ENCODE results near the gene C2orf66. TPM values are rescaled to one million over a fixed set of nuclear protein-coding genes. Genes with fewer than 3 reads are reported as not detected.

Gene C2orf66
- total and polyA plus RNA-seq, 10 donors: 0.06 TPM; not detected in 9

DNA sequence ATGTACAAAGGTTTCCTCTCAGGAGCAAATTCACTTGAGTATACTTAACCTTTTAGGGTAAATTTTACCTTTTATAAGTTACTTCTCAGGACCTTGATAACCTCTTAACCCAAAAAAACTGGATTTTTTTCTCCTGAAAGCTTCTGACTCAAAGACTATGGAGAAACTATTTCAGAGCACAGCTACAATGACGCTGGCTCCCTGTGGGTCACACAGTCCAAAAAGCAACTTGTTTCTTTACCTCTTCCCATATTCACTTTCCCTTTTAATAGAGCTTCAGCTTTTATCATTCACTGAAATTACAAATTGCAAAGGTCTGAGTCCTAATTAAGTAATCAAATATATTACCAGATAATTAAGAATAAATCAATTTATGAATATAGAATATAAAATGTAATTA, 42.1 kb downstream of the C2orf66 start:
- 91 to 97% (median 94%) methylated on average over 1 of the region's 1 CpG for WGBS, 5 donors
- Histone ChIP-seq H3K27ac (no peak overlapping the region), H3K9me3 (no peaks in the 10 kb centered on the region), H3K4me3 (no peak overlapping the region), H3K36me3 (peaks cover 2 to 100% (median 76%) of the 10 kb centered on the region in 6 donors), H3K27me3 (replicated peaks in 1 of 7) (no peaks in the 10 kb centered on the region), H3K4me1 (no peaks in the 10 kb centered on the region)
- intact Hi-C loops (cut with DNase I; ENCODE audit: low total_unique reads): no loop called here
- TF ChIP-seq POLR2AphosphoS5 (IDR thresholded peaks at IDR 0.05) (no peak), POLR2A (IDR thresholded peaks at IDR 0.05) (no peak)
- TF ChIP-seq, protein P1, sequence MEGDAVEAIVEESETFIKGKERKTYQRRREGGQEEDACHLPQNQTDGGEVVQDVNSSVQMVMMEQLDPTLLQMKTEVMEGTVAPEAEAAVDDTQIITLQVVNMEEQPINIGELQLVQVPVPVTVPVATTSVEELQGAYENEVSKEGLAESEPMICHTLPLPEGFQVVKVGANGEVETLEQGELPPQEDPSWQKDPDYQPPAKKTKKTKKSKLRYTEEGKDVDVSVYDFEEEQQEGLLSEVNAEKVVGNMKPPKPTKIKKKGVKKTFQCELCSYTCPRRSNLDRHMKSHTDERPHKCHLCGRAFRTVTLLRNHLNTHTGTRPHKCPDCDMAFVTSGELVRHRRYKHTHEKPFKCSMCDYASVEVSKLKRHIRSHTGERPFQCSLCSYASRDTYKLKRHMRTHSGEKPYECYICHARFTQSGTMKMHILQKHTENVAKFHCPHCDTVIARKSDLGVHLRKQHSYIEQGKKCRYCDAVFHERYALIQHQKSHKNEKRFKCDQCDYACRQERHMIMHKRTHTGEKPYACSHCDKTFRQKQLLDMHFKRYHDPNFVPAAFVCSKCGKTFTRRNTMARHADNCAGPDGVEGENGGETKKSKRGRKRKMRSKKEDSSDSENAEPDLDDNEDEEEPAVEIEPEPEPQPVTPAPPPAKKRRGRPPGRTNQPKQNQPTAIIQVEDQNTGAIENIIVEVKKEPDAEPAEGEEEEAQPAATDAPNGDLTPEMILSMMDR (IDR thresholded peaks at IDR 0.05 in 8 of 11, conservative IDR thresholded peaks at IDR 0.05 in 3 of 11): no peak
- DNase-seq: no peak

DNA sequence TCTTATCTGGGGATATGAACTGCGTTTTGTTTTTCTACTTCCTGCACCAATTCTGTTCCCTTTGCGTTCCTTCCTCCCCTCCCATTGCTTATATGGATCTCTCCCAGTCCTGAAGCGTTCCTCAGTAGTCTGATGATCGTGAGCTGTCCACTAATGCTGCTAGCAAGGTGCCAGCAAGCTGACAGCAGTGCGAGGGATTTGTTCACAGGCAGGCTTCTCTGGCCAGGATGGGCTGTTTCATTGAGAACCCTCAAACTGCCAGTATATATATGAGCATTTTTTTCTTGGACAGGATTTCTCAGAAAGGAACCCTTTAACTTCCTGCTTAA, 49.8 kb downstream of the C2orf66 start:
- 74 to 88% (median 83%) methylated on average over 5 of the region's 5 CpGs for WGBS, 5 donors
- Histone ChIP-seq H3K4me1 (no peaks in the 10 kb centered on the region), H3K27me3 (replicated peaks in 1 of 7) (no peaks in the 10 kb centered on the region), H3K36me3 (peaks cover 0 to 41% (median 16%) of the 10 kb centered on the region in 6 donors), H3K27ac (no peak overlapping the region), H3K4me3 (no peak overlapping the region), H3K9me3 (peaks cover 0 to 38% (median 34%) of the 10 kb centered on the region in 8 donors)
- TF ChIP-seq POLR2AphosphoS5 (IDR thresholded peaks at IDR 0.05) (no peak), POLR2A (IDR thresholded peaks at IDR 0.05) (no peak)
- TF ChIP-seq, protein P1 (IDR thresholded peaks at IDR 0.05 in 8 of 11, conservative IDR thresholded peaks at IDR 0.05 in 3 of 11): no peak
- DNase-seq: no peak
- intact Hi-C loops (cut with DNase I; ENCODE audit: low total_unique reads): no loop called here

DNA sequence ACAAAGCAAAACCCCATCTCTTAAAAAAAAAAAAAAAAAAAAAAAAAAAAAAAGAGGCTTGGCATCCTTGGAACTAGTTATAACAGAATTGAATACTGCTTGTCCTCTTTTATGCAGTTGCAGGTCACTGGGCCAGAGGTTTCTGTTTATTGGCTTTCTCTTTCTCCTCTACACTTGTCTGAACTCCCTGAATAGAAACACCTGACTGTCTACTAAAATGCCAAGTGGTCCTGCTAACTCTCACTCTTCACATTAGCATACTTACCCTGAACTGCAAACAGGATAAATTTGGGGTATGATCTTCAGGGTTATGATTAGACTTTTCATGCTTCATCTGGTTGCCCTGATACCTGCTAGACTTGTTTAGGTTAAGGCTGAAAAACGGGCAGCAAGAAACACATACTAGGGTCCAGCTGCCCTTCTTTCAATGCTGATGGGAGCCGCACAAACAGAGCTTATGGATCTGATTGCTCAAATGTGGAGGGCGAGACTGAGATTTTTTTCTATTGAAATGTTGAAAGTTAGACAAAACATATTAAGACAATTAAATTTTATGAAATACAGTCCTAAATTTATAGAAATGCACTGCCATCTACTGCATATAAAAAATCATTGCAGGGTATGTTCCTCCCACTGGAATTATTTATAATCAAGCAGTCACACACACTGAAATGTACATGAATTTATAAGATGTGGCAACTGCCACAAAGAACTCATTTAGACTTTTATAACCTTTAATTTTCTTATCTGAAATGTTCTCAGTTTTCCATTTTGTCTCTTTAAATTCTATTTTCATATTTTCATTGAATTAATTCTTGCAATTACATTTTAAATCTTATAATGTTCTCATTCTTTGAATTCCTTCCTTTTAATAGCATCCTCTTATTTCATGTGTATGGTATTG, 50.4 kb downstream of the C2orf66 start:
- WGBS, 5 donors: 87 to 94% (median 90%) methylated on average over 3 of the region's 3 CpGs

More for the DNA sequence above, 50.4 kb downstream of the C2orf66 start:
- TF ChIP-seq, protein P1 (IDR thresholded peaks at IDR 0.05 in 8 of 11, conservative IDR thresholded peaks at IDR 0.05 in 3 of 11): peak in 1 of 11 experiments; percentile 8
- TF ChIP-seq POLR2A (IDR thresholded peaks at IDR 0.05): no peak
- Histone ChIP-seq H3K36me3 (peaks cover 0 to 35% (median 10%) of the 10 kb centered on the region in 6 donors), H3K9me3 (peaks cover 0 to 44% (median 40%) of the 10 kb centered on the region in 8 donors), H3K27ac (no peak overlapping the region), H3K27me3 (replicated peaks in 1 of 7) (no peaks in the 10 kb centered on the region), H3K4me3 (no peak overlapping the region), H3K4me1 (no peaks in the 10 kb centered on the region)
- intact Hi-C loops (cut with DNase I; ENCODE audit: low total_unique reads): no loop called here
- DNase-seq: no peak

Small RNAs within 50 kb of the gene (small RNA-seq; reads per million reads assigned to genes)
- 0 reads per million in 4 donors for gene AC012486.1

Other genes with a start within 250 kb of the C2orf66 start
- gene HECW2, start 215.8 kb downstream of the C2orf66 start, total RNA-seq: 10 to 100 TPM in 6 of 7 donors, 1 to 10 TPM in 1; 10.0 to 85.0 (median 74.7) TPM
- gene HECW2, start 215.8 kb downstream of the C2orf66 start, polyA plus RNA-seq: 10 to 100 TPM in 1 of 3 donors, 1 to 10 TPM in 2; 2.4 to 15.0 (median 4.6) TPM
- gene CCDC150, start 169.6 kb downstream of the C2orf66 start, total RNA-seq: 1 to 10 TPM; 1.3 to 6.8 (median 2.5) TPM
- 1 to 10 TPM in 2 of 3 donors, under 1 TPM in 1; 0.54 to 1.5 (median 1.3) TPM for gene CCDC150, start 169.6 kb downstream of the C2orf66 start, polyA plus RNA-seq
- 10 to 100 TPM; 29.8 to 58.9 (median 38.3) TPM for gene GTF3C3, start 9.7 kb downstream of the C2orf66 start, total RNA-seq
- gene GTF3C3, start 9.7 kb downstream of the C2orf66 start, polyA plus RNA-seq: 10 to 100 TPM in 2 of 3 donors, 1 to 10 TPM in 1; 9.4 to 11.4 (median 10.7) TPM
- gene PGAP1, start 117.4 kb upstream of the C2orf66 start, total RNA-seq: 10 to 100 TPM in 1 of 7 donors, 1 to 10 TPM in 6; 3.9 to 10.1 (median 5.9) TPM
- under 1 TPM; 0.38 to 0.80 (median 0.52) TPM for gene PGAP1, start 117.4 kb upstream of the C2orf66 start, polyA plus RNA-seq

All from spleen (tissue), 11 donors.